ENCODE measurements around the gene ALG12. TPM values are rescaled to one million over a fixed set of nuclear protein-coding genes. Genes with fewer than 3 reads are reported as not detected.
"Not testable (repeated sequence)": the region's sequence is repeated elsewhere in the genome, so short reads cannot be mapped to it uniquely, and the experiment has no call there.

Gene ALG12
- total RNA-seq, 1 experiment from 2014 or later: 17.9 TPM

DNA sequence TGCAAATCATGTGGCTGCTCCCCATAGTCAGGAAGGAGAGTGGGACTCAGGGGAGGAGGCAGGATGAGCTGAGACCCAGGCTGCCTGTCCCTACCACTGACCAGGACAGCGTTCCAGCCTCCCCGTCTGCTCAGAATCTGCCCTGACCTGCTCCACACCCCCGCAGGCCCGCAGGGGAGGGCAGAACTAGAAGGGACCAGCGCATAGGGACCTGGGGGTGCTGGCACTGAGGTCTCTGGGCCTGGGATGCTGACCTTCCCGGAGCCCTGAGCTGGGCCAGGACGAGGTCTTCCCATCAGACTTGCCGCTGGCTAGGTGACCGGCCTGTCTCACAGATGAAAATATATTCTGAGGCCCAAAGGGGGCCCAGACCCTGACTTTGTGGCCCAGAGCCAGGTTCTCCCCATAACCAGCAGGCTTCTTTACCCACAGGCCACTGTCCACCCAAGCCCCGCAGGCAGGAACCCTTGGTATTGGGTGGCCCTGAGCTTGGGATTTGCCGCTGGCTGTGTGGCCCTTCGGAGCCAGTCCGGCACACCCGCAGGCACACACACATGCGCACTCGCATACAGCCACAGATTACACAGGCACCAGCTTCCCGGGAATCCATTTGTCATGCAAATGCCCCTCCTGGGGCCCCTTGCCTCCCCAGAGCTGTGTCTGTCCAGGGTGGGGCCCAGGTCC, 28.5 kb upstream of the ALG12 start:
- no peak for DNase-seq (ENCODE audit: low spot score)

DNA sequence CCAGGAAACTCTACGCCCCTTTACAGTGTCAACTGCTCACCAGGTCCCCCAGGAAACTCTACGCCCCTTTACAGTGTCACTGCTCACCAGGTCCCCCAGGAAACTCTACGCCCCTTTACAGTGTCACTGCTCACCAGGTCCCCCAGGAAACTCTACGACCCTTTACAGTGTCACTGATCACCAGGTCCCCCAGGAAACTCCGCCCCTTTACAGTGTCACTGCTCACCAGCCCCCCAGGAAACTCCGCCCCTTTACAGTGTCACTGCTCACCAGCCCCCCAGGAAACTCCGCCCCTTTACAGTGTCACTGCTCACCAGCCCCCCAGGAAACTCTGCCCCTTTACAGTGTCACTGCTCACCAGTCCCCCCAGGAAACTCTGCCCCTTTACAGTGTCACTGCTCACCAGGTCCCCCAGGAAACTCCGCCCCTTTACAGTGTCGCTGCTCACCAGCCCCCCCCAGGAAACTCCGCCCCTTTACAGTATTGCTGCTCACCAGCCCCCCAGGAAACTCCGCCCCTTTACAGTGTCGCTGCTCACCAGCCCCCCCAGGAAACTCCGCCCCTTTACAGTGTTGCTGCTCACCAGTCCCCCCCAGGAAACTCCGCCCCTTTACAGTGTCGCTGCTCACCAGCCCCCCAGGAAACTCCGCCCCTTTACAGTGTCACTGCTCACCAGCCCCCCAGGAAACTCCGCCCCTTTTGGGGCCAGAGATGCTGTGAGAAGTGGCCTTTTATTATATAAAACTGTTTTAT, 27.0 kb upstream of the ALG12 start:
- not testable (repeated sequence) for DNase-seq (ENCODE audit: low spot score)

DNA sequence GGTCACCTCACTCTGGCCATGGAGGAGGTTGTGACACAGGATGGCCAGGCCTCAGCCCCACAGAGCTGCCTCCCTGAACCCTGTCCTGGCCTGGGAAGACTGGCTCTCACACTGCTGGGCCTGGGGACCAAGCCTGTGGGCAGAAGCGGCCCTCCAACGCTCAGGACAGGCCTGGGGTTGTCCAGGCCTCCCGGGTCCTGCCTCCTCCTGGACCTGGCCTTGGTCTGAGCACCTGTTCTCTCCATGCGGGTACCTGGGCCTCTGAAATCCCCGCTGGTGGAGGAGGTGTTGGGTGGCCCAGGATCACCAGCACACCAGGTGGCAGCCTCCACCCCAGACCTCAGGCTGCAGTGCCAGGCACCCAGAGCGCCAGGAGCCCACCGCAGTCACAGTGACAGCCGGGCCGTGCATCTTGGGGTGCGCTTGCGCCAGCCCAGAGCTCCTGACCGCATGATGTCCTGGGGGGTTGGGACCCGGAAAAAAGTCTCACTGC, 26.2 kb upstream of the ALG12 start:
- no peak for DNase-seq (ENCODE audit: low spot score)

DNA sequence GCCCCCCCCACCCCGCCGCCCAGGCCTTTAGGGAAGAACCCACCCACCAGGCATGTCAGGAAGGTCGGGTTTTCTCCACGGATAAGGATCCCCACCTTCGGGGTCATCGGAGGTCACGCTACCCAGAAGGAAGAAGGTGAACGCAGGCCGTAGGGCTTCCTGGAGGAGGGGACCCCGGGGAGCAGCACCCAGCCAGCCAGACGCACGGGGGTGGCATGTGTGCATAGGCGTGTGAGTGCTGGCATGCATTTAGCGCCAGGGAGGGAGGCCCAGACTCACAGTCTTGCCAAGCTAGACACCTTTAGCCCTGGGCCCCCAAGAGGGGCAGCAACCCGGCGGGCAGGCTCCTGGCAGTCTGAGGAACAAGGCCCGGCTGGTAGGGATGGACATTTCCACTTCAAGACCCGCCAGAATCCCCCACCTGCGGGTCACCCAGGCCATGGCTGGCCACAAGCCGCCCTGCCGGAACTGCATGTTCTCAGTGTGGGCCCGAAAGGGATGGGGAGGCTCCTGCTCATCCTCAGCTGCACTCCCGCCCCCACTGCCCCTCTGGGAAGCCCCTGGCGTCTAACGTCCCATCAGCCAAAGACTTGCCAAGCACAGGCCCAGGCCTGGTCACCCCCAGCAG, 25.6 kb upstream of the ALG12 start:
- DNase-seq (ENCODE audit: low spot score): no peak

DNA sequence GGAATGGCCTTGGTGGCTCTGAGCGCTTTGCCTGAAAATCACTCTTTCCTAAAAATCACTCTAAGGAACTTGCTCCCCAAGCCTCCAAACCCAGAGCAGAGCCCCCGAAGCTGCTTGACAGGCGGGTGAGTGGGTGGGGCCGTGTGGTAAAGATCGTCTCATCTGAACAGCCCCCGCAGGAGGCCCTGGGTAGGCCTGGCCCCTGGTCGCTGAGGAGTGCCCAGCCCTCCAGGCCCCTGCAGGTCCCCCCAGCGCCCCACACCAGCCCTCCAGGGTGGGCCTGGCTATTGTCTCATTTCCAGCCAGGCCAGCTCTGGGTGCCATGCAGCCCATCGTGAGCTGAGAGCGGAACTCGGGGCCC, 25.1 kb upstream of the ALG12 start:
- no peak for DNase-seq (ENCODE audit: low spot score)

DNA sequence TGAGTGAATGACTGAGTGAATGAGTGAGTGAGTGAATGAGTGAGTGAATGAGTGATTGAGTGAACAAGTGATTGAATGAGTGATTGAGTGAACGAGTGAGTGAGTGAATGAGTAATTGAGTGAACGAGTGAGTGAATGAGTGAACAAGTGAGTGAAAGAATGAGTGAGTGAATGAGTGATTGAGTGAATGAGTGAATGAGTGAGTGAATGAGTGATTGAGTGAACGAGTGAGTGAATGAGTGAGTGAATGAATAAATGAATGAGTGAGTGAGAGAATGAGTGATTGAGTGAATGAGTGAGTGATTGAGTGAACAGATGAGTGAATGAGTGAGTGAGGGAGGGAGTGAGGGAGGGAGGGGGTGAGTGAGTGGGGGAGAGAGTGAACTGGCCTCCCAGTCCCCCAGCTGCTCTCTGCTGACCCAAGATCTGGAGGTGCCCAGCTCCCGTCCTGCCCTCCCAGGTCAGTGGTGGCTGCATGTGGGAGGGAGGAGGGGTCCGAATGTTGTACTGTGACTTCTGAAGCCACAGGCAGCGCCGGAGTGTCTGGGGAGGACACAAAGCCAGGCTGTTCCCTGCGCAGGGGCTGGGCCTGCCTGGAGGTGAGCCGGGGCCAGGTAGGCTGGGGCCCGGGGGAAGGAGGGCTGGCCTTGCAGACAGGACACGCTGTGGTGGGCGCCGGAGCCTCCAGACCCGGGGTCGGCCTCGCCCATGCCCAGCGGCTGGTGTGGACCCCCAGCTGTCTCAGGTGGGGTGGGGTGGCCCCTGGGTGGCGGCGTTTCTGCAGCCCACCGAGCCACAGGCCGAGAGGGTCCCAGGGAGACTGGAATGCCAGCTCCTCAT, 24.5 kb upstream of the ALG12 start:
- no peak for DNase-seq (ENCODE audit: low spot score)

DNA sequence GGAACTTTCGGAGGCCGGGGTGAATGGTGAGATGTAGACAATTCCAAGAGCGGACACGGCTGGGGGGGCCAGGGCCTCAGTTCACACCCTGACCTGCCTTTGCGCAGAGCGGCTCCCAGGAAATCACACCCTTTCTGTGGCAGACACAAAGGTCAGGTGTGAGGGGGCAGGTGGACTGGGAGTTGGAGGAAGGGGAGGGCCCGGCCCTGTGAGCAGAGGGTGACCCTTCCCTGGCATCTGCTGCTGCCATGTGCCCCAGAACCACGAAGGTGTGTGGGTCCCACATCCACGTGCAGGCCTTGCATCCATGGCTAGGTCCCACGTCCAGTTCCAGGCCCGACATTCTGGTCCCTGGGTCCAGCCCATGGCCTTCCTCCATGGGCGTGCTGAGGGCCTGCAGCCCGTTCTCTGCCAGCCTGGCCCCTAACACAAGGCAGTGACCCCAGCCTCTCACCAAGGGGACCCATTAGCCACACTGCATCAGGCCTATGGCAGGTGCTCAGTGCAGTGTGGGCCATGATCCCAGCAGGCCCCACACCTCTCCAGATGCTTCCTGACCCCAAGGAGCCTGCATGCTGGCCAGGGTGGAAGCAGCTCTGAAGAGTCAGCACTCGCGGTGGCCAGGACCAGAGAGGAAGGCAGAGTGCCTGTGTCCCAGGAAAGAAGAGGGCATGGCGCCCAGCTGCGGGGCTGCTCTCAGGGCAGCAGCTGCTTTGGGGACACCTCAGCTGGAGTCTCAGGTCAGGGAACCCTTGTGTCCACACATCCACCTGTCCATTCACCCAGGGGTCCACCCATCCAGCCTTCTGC, 23.5 kb upstream of the ALG12 start:
- no peak for DNase-seq (ENCODE audit: low spot score)

DNA sequence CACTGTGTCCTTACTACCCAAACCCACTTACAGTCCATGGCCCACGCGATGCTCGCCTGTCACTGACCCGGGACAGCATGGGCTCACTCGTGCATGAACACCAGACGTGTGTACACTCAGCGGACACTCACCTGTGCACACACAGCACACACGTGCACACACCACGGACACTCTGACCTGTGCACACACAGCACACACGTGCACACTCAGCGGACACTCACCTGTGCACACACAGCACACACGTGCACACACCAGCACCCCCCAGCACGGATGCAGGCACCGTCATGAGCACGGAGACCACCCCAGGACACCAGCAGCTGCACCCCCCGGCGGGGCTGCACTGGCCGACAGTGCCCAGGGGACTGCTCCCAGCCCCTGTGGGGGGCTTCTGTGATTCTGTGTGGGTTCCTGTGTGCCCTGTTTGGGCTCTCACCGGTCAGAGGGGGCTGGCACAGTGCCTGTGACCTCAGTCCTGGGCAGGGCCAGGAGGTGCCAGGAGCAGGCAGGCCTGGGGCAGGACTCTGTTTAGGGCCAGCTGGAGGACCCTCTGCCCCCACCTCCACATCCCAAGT, 20.4 kb upstream of the ALG12 start:
- DNase-seq (ENCODE audit: low spot score): no peak

DNA sequence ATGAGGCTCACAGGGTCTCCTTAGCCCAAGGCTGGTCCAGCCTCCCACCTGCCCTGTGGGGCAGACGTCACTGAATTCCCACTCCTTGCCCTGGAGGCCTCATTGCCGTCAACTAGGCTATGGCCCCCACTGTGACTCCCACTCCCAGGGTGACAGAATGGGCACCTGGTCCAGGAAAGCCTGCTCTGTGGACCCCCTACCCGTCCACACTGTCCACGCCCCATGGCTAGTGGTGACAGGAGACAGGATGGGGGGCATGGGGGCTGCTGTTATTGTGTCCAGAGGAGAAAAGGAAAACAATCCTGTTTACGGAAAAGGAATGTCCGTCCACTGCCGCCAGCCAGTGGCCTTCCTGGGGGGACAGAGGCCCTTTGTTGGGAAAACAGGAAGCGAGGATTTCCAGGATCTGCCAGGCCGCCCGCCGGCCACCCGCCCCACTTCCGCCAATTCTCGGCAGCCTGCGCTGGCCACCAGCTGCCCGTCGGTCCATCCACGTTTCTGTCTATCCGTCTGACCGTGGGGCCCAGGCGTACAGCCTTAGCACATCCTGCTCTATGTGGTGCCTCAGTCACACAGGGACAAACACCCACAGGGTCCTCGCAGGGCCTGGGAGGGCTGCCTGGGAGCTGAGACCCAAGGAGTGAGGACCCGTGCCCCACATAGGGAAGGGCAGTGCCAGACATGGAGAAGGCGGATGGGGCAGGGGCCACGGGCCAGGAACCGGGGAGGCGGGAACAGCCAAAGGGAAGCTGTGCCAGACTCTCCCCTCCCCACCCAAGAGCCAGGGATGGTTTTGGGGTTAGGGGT, 19.7 kb upstream of the ALG12 start:
- no peak for DNase-seq (ENCODE audit: low spot score)

DNA sequence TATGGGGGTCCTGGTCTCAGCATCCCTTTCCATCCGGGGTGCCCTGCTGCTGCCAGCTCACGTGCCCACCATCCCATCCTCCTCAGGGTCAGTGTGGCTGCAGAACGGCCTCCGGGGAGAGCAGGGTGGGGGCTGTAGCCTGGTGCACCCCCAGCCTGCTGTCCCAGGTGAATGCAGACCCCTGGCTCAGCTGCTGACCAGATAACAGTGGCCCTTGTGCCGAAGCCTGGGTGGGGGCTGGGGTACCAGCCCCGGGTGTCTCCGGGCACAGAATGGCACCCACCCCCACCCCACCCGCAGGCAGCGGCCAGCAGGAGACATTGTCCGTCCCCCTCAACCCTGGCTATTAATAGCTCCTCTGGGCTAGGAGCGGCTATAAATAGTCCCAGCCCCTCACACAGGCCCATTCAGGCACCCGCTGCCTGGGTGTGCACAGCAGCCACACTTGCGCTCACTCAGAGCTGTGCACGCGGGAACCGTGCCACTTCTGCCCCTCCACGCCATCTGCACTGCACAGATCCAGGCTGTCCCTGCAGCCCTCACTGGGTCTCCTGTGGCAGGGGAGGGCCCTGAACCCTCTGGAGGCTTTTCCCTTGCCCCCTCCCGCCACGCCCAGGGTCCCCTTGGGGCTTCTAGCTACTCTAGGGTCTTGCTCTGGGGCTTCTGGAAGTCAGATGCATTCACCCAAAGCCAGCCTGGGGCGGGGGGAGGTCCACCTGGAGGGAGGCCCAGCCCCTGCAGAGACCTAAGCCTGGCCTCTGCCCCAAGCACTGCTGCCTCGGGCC, 18.9 kb upstream of the ALG12 start:
- DNase-seq (ENCODE audit: low spot score): no peak

DNA sequence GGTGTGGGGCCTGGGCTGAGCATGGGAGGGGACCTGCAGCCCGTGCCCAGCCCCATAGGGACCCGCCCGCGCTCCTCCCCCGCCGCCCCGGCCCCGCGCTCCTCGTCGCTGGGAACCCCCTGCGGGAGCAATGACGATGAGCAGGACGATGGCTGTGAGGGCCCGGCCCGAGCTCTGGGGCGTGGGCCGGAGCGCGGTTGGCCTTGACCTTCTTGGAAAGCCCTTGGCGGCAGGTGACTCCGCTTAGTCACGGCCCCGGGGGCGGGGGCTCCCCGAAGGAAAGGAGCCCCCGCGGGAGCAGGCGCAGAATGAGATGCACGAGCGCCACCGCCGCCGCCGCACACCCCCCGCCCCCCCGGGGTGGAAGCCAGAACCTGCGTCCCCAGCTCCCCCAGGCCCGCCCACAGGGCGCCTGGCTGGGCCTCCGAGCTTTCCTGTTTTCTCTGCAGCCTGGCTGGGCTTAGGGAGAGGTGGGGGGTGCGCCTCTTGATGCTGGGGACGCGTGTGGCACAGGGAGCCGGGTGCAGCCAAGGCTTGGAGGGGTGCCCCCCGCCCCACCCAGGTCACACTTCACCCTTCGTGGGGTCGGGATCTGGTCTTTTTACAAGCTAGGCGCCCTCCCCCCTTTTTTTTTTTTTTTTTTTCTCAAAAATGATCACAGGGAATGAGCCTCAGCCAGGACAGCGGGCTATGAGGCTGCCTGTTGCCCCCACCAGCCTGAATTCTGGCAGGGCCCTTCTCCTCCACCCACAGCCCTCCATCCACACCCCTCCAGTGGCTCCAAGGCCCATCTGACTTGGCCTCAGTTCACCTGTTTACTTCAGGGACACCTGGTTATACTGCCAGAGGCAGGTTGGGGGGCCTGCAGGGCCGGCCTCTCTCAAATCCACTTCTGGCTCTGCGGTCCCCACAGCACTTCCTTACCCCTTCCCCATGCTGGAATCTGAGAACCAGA, 18.1 kb upstream of the ALG12 start:
- peak; percentile 37 for DNase-seq (ENCODE audit: low spot score)

DNA sequence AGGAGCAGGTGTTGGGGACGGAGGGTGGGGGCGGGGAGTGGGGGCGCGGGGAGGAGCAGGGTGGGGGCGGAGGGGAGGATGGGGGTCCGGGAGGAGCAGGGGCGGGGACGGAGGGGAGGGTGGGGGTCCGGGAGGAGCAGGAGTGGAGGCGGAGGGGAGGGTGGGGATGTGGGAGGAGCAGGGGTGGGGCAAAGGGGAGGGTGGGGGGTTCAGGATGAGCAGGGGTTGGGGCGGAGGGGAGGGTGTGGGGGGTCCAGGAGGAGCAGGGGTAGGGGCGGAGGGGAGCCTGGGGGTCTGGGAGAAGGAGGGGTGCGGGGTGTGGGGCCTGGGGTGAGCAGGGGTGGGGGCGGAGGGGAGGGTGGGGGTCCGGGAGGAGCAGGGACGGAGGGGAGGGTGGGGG, 17.3 kb upstream of the ALG12 start:
- no peak for DNase-seq (ENCODE audit: low spot score)

DNA sequence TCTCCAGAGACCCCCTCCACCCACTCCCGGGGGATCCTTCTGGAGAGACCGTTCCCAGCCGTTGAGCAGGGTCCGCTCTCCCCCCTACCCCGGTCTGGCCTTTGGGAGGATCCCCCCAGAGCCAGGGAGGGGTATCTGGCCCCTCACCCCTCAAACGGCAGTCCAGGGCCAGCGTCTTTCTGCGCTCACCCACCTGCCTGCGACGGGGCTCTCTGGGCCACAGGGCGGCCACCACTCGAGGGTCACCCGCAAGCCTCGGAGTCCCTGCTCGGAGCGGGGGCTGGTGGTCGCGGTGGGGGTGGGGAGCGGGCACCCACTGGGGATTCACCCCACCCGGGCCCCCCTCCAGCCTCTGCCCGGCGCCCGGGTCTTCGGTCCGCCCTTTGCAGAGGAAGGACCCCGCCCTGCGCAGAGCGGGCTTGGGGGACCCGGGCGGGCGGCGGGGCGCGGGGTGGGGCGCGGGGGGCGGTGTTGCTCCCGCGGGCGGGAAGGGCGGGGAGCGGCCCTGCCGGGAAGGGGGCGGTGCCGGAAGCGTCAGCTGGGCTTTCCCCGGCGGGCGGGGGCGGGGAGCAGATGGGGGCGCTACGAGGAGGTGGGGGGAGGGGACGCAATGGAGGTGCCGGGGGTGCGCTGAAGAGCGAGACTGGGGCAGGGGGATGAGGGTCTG, 16.8 kb upstream of the ALG12 start:
- no peak for DNase-seq (ENCODE audit: low spot score)

DNA sequence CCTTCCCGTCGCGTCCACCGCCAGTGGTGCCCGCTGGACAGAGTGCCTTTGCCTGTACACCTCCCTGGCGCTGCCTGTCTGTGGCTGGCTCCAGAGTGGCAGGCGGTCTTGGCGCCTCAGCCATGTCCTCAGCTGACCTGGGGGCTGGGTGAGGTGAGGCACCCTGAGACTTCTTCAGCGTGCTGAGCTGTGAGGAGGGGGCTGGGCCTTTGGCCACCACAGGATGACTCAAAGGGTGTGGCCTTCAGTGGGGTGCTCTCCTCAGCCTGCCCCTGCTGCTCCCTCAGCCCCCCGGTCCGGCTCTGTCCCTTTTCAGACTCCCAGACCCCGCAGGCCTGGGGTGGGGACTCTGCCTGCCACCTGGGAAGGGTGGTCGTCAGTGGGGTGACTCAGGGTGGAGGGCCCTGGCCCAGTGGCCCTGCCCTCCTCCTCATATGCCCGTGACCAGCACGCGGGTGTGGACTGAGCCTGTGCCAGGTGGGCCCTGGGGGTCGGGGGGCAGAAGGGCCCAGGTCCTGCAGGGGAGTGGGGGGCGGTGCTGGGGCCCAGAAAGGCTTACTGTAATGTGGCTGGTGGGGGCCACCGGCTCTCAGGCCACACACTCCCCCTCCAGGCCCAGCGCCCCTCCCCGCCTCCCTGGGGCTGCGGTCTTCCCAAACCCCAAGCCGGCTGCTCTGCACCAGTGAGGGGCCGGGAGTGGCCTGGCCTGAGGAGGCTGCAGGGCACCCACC, 16.1 kb upstream of the ALG12 start:
- no peak for DNase-seq (ENCODE audit: low spot score)

DNA sequence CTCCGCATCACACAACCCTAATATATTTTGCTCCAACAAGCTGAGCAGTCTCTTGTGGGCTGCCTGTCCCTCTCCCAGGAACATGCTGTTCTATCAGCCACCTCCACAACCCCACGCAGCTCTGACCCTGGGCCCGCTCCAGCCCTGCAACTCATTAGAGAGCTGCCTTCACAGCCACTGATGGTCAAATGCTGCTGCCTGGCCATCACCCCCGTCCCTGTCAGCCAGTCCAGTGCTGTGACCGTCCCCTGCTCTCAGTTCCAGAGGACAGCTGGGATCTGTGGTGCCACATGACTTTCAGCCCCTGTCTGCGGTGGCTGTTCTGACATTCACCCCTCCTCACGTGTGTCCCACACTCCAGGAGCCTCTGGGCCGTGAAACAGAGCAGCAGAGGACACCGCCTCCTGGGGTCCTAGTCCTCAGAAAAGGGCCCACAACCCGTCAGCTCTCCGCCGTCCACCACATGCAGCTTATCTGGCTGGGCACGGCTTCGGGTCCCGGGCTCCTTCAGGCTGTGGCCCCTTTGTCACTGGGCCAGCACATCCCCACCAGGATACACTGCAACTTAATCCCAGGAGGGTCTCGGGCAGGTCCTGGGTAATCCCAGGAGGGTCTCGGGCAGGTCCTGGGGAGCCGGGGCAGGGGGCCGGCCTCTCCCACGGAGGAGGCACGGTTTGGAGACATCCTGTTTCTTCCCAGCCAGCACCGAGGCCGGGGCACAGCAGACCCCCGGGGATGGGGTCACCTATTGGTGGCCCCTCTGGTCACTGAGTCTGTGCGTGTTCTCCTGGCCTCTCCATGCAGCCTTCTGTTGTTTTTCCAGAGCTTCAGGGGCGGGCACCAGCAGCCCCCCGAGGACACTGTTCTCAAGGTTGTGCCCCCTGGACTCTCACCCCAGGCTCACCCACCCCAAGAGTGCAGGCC, 15.3 kb upstream of the ALG12 start:
- DNase-seq (ENCODE audit: low spot score): no peak

Data from HT-29 (cell line).